Mesenchymal stem cell (in vitro differentiated cells and primary cell): ENCODE data around the gene ZNF354B. TPM values are rescaled to one million over a fixed set of nuclear protein-coding genes. Genes with fewer than 3 reads are reported as not detected.

Experiments
- DNase-seq: peaks from one replicate; pipeline ENCODE4 v3.0.0-alpha.2; 2013
- H2AFZ ChIP-seq: one replicate; pipeline ENCODE4 v1.6.1; 2013; ENCODE audit warnings: low read depth, mild to moderate bottlenecking, control low read depth, inconsistent platforms, low read length, moderate library complexity
- H2AK5ac ChIP-seq: 2 replicates; pipeline ENCODE4 v1.6.1; 2013; ENCODE audit warnings: low read length, moderate library complexity, mild to moderate bottlenecking, inconsistent platforms; ENCODE audit not compliant: severe bottlenecking
- H2BK120ac ChIP-seq: one replicate; pipeline ENCODE4 v1.6.1; 2013; ENCODE audit warnings: low read depth, mild to moderate bottlenecking, inconsistent platforms, low read length, moderate library complexity
- H2BK12ac ChIP-seq, 2 experiments: one replicate each; pipeline ENCODE4 v1.6.1; 2013; ENCODE audit warnings: inconsistent platforms in 2 of 2, low read length in 2 of 2, mild to moderate bottlenecking in 2 of 2, moderate library complexity in 2 of 2, control low read depth in 1 of 2
- H2BK15ac ChIP-seq: one replicate; pipeline ENCODE4 v1.6.1; 2013; ENCODE audit warnings: mild to moderate bottlenecking, low read depth, inconsistent platforms; ENCODE audit not compliant: poor library complexity, severe bottlenecking
- H2BK5ac ChIP-seq: 2 replicates; pipeline ENCODE4 v1.6.1; 2013; ENCODE audit warnings: low read depth, mild to moderate bottlenecking, low read length, control low read depth, inconsistent platforms; ENCODE audit not compliant: poor library complexity, severe bottlenecking
- H3K14ac ChIP-seq, 2 experiments: one replicate each; pipeline ENCODE4 v1.6.1; 2013; ENCODE audit warnings: inconsistent platforms in 2 of 2, low read length in 2 of 2, control low read depth in 1 of 2, mild to moderate bottlenecking in 1 of 2, moderate library complexity in 1 of 2
- H3K18ac ChIP-seq, 2 experiments: one replicate each; pipeline ENCODE4 v1.6.1; 2013; ENCODE audit warnings: inconsistent platforms in 2 of 2, low read length in 2 of 2, control low read depth in 1 of 2, low read depth in 1 of 2, mild to moderate bottlenecking in 1 of 2
- H3K23ac ChIP-seq, 2 experiments: one replicate each; pipeline ENCODE4 v1.6.1; 2013; ENCODE audit warnings: inconsistent platforms in 2 of 2, low read length in 2 of 2, mild to moderate bottlenecking in 2 of 2, moderate library complexity in 2 of 2, control low read depth in 1 of 2
- H3K27ac ChIP-seq: 2 replicates; pipeline ENCODE4 v1.5.1; 2013; ENCODE audit warnings: mild to moderate bottlenecking, moderate library complexity, low read length, control low read depth, inconsistent platforms; ENCODE audit not compliant: poor library complexity, severe bottlenecking
- H3K27me3 ChIP-seq, 2 experiments: 2 replicates each; pipeline versions ENCODE4 v1.6.1 to v1.7.0; 2013; ENCODE audit warnings: low read length in 2 of 2, mild to moderate bottlenecking in 2 of 2, moderate library complexity in 2 of 2, control low read depth in 1 of 2, inconsistent platforms in 1 of 2; ENCODE audit not compliant: control insufficient read depth in 1 of 2, insufficient read depth in 1 of 2
- H3K36me3 ChIP-seq, 2 experiments: 2 replicates each; pipeline versions ENCODE4 v1.6.1 to v1.7.0; 2013; ENCODE audit warnings: low read length in 2 of 2, control low read depth in 1 of 2, inconsistent platforms in 1 of 2, low read depth in 1 of 2, mild to moderate bottlenecking in 1 of 2; ENCODE audit not compliant: insufficient read depth in 2 of 2, control insufficient read depth in 1 of 2
- H3K4ac ChIP-seq, 2 experiments: one replicate each; pipeline ENCODE4 v1.6.1; 2013; ENCODE audit warnings: inconsistent platforms in 2 of 2, low read length in 2 of 2, mild to moderate bottlenecking in 2 of 2, moderate library complexity in 2 of 2, control low read depth in 1 of 2, low read depth in 1 of 2
- H3K4me1 ChIP-seq: 2 replicates; pipeline ENCODE4 v1.6.1; 2013; ENCODE audit warnings: low read depth, low read length, control low read depth; ENCODE audit not compliant: control insufficient read depth, insufficient read depth
- H3K4me2 ChIP-seq: 2 replicates; pipeline ENCODE4 v1.6.1; 2013; ENCODE audit warnings: low read length, mild to moderate bottlenecking, inconsistent platforms; ENCODE audit not compliant: poor library complexity, severe bottlenecking
- H3K4me3 ChIP-seq, 2 experiments: 2 replicates each; pipeline versions ENCODE4 v1.5.1 to v1.7.0; 2013; ENCODE audit warnings: low read length in 2 of 2, mild to moderate bottlenecking in 2 of 2, control low read depth in 1 of 2, low read depth in 1 of 2; ENCODE audit not compliant: insufficient read depth in 1 of 2
- H3K79me1 ChIP-seq: replicated peaks from 2 replicates; pipeline ENCODE4 v1.6.1; 2013; ENCODE audit warnings: mild to moderate bottlenecking, control low read depth, low read length, inconsistent platforms; ENCODE audit not compliant: poor library complexity, severe bottlenecking
- H3K9ac ChIP-seq: 2 replicates; pipeline ENCODE4 v1.7.0; 2013; ENCODE audit warnings: mild to moderate bottlenecking, low read length, moderate library complexity
- H3K9me3 ChIP-seq: 2 replicates; pipeline ENCODE4 v1.7.0; 2013; ENCODE audit warnings: mild to moderate bottlenecking, low read length; ENCODE audit not compliant: control insufficient read depth
- H4K8ac ChIP-seq: one replicate; pipeline ENCODE4 v1.6.1; 2013; ENCODE audit warnings: inconsistent platforms, mild to moderate bottlenecking, low read length, moderate library complexity
- H4K91ac ChIP-seq: one replicate; pipeline ENCODE4 v1.6.1; 2013; ENCODE audit warnings: mild to moderate bottlenecking, low read length, inconsistent platforms
- WGBS: methylation state at CpG from one replicate; pipeline ENCODE4 v1.1.7; 2013; ENCODE audit warnings: mixed read lengths; 5-methylcytosine and 5-hydroxymethylcytosine counted together
- small RNA-seq: library from polyadenylated mRNA; stranded (forward); fragments of <200 nt; extraction: miRNeasy Mini kit (QIAGEN cat#:217004); gene quantifications from one replicate; pipeline ENCODE3, GENCODE V24; 2013; ENCODE audit warnings: low read depth

The ZNF354B gene

DNA sequence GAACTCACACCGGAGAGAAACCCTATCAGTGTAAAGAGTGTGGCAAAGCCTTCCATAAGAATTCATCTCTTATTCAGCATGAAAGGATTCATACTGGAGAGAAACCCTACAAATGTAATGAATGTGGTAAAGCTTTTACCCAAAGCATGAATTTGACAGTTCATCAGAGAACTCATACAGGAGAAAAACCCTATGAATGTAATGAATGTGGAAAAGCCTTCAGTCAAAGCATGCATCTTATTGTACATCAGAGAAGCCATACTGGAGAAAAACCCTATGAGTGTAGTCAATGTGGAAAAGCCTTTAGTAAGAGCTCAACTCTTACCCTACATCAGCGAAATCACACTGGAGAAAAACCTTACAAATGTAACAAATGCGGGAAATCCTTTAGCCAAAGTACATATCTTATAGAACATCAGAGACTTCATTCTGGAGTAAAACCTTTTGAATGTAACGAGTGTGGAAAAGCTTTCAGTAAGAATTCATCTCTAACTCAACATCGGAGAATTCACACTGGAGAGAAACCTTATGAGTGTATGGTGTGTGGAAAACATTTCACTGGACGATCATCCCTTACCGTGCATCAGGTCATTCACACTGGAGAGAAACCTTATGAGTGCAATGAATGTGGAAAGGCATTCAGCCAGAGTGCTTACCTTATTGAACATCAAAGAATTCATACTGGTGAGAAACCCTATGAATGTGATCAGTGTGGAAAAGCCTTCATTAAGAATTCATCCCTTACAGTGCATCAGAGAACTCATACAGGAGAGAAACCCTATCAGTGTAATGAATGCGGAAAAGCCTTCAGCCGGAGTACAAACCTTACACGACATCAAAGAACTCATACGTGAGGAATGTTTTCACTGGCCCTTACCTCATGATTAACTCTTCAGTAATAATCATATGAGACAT, 72.3 kb downstream of the ZNF354B start:
- Histone ChIP-seq H4K91ac (no peak overlapping the region), H2AFZ (no peak overlapping the region), H3K27me3 (no peaks in the 10 kb centered on the region), H3K79me1 (no peaks in the 10 kb centered on the region), H3K4me2 (no peak overlapping the region), H3K14ac (no peak overlapping the region), H3K9me3 (peaks cover 95% of the 10 kb centered on the region), H2BK12ac (no peak overlapping the region), H2BK5ac (no peak overlapping the region), H2BK15ac (no peak overlapping the region), H2BK120ac (no peak overlapping the region), H3K4ac (no peak overlapping the region), H4K8ac (no peak overlapping the region), H2AK5ac (no peak overlapping the region), H3K9ac (no peak overlapping the region), H3K4me1 (no peaks in the 10 kb centered on the region), H3K4me3 (peak overlapping the region in 1 of 2 experiments; percentile 52), H3K36me3 (no peaks in the 10 kb centered on the region), H3K23ac (no peak overlapping the region), H3K27ac (no peak overlapping the region), H3K18ac (no peak overlapping the region)
- 83% methylated on average over 5 of the region's 11 CpGs for WGBS
- no peak for DNase-seq

Small RNAs within 50 kb of the gene (small RNA-seq; reads per million reads assigned to genes)
- not detected for gene AC126915.2
- gene AC126915.3, result not detected
